HepG2 (cell line): ENCODE data around the gene GPC6.

Experiments
- CBFB ChIP-seq: sonication (generic); formaldehyde crosslinking; IDR thresholded peaks from 2 replicates; pipeline ENCODE4 v1.4.0; 2020; ENCODE audit warnings: missing genetic modification reagents
- CTCF ChIP-seq: sonication (generic); formaldehyde crosslinking; IDR thresholded peaks from 2 replicates; pipeline ENCODE4 v1.5.0; 2020; ENCODE audit warnings: mild to moderate bottlenecking, missing genetic modification reagents, moderate library complexity
- FIP1L1 ChIP-seq: fragments of 200-400 bp; formaldehyde crosslinking; IDR thresholded peaks from 2 replicates; pipeline ENCODE4 v1.6.1; 2018; ENCODE audit warnings: low read depth, mild to moderate bottlenecking, low read length, moderate library complexity, borderline replicate concordance; ENCODE audit not compliant: insufficient read depth
- FOXK2 ChIP-seq: fragments of 450-650 bp; IDR thresholded peaks from 2 replicates; pipeline ENCODE4 v1.6.1; 2016
- HNRNPL ChIP-seq: fragments of 200-400 bp; formaldehyde crosslinking; IDR thresholded peaks from 2 replicates; pipeline ENCODE4 v1.6.1; 2017; ENCODE audit warnings: mild to moderate bottlenecking, low read depth, low read length
- KMT2A ChIP-seq: sonication (generic); formaldehyde crosslinking; IDR thresholded peaks from 2 replicates; pipeline ENCODE4 v1.4.0; 2020; ENCODE audit warnings: missing genetic modification reagents
- MEIS1 ChIP-seq: sonication (generic); formaldehyde crosslinking; IDR thresholded peaks from 2 replicates; pipeline ENCODE4 v1.9.0; 2021; ENCODE audit warnings: mild to moderate bottlenecking, missing genetic modification reagents, moderate library complexity, borderline replicate concordance
- ZFX ChIP-seq: sonication (generic); formaldehyde crosslinking; IDR thresholded peaks from 2 replicates; pipeline ENCODE4 v1.4.0; 2020; ENCODE audit warnings: mild to moderate bottlenecking, low read depth, missing genetic modification reagents, moderate library complexity
- ZNF17 ChIP-seq: sonication (generic); formaldehyde crosslinking; IDR thresholded peaks from 2 replicates; pipeline ENCODE4 v1.5.0; 2020; ENCODE audit warnings: mild to moderate bottlenecking, missing genetic modification reagents
- ZNF589 ChIP-seq: sonication (generic); formaldehyde crosslinking; conservative IDR thresholded peaks from 2 replicates; pipeline ENCODE4 v1.8.0; 2022; ENCODE audit warnings: mild to moderate bottlenecking, moderate library complexity, missing genetic modification reagents
- ZNF709 ChIP-seq: sonication (generic); formaldehyde crosslinking; IDR thresholded peaks from 2 replicates; pipeline ENCODE4 v1.5.0; 2020; ENCODE audit warnings: mild to moderate bottlenecking, missing genetic modification reagents
- ZNF747 ChIP-seq: sonication (generic); formaldehyde crosslinking; IDR thresholded peaks from 2 replicates; pipeline ENCODE4 v1.8.1; 2023; ENCODE audit warnings: missing genetic modification reagents, mild to moderate bottlenecking, borderline replicate concordance

- TF ChIP-seq FOXK2 = no peak
- TF ChIP-seq KMT2A (CRISPR knock-in tag) = no peak
- no peak for TF ChIP-seq CBFB (CRISPR knock-in tag)
- TF ChIP-seq ZNF709 = no peak
- TF ChIP-seq HNRNPL = no peak
- TF ChIP-seq ZFX (CRISPR knock-in tag) = no peak
- TF ChIP-seq ZNF747 (CRISPR knock-in tag) = no peak
- no peak for TF ChIP-seq FIP1L1
- no peak for TF ChIP-seq ZNF589 (CRISPR knock-in tag)
- TF ChIP-seq CTCF (CRISPR knock-in tag) = no peak
- no peak for TF ChIP-seq ZNF17 (CRISPR knock-in tag)
- no peak for TF ChIP-seq MEIS1 (CRISPR knock-in tag)
Measured at GRCh38 chr13:93744886-93745285, 518.3 kb downstream of the GPC6 start.
